ENCODE data around the gene FBN2.
"Not testable (repeated sequence)": the region's sequence is repeated elsewhere in the genome, so short reads cannot be mapped to it uniquely, and the experiment has no call there.

The FBN2 gene

GRCh38 chr5:128424646-128425045, 113.4 kb downstream of the FBN2 start:
- no peak for DNase-seq (ENCODE audit: low spot score)

DNA sequence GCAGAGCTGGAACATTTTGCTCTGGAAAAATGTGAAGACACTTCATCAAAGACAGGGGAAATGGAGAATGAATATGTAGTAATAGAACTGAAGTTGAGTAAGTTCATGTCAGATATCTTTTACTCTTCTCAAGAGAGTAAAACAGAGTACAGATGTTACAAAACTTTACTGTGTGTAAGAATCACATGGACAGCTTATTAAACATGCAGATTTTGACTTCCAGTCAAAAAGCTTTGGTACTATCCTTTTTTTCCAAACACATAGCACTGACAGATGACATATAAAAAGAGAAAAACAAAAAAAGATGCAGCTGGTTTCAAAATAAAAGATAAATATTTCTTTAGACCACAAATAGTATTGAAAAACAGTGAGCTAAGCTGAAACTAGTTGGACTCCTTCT, 115.4 kb downstream of the FBN2 start:
- DNase-seq (ENCODE audit: low spot score) = no peak

- no peak for DNase-seq (ENCODE audit: low spot score)
Measured at GRCh38 chr5:128414469-128414868, 123.6 kb downstream of the FBN2 start.

- no peak for DNase-seq (ENCODE audit: low spot score)
Measured at GRCh38 chr5:128413356-128413755, 124.7 kb downstream of the FBN2 start.

GRCh38 chr5:128412145-128412930, 125.7 kb downstream of the FBN2 start:
- no peak for DNase-seq (ENCODE audit: low spot score)

GRCh38 chr5:128409166-128409800, 128.8 kb downstream of the FBN2 start:
- no peak for DNase-seq (ENCODE audit: low spot score)

DNA sequence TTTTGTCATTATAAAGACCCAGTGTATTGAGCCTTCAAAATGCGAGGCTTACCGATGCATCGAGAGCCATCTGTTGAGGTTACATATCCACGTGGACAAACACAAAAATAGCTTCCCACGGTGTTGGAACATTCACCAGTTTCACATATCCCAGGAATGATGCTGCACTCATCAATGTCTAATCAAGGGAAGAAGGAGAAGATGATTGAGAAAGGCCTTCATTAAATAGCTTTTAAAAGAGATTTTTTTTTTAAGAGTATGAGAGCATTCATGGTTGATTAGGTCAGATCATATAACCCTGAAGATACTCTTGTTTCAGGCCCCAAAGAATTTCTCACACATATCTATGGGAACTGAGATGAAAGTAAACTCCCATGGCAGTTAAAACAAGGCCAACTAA, 129.4 kb downstream of the FBN2 start:
- no peak for DNase-seq (ENCODE audit: low spot score)

- no peak for DNase-seq (ENCODE audit: low spot score)
Measured at GRCh38 chr5:128407944-128408343, 130.1 kb downstream of the FBN2 start.

- no peak for DNase-seq (ENCODE audit: low spot score)
Measured at GRCh38 chr5:128406803-128407202, 131.2 kb downstream of the FBN2 start.

DNA sequence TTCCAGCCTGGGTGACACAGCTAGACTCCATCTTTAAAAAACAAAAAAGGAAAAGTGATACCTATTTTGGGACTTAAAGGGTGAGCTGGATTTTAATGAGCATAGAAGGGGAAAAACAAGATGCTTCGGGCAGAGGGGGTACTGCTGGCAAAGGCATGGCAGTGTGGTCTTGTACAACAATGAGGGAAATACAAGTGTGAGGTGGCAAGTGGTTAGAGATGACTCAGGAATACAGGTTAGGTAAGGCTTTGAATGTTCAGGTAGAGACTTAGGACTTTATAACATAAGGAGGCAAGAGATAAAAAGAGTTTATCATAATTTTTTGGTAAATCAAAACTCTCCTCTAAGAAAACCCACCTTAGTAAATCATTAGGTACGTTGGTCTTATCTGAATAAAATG, 132.9 kb downstream of the FBN2 start:
- no peak for DNase-seq (ENCODE audit: low spot score)

- no peak for DNase-seq (ENCODE audit: low spot score)
Measured at GRCh38 chr5:128403333-128403732, 134.7 kb downstream of the FBN2 start.

- DNase-seq (ENCODE audit: low spot score) = no peak
Measured at GRCh38 chr5:128402506-128402905, 135.5 kb downstream of the FBN2 start.

- DNase-seq (ENCODE audit: low spot score) = not testable (repeated sequence)
Measured at GRCh38 chr5:128400766-128401165, 137.3 kb downstream of the FBN2 start.

GRCh38 chr5:128399111-128399510, 138.9 kb downstream of the FBN2 start:
- no peak for DNase-seq (ENCODE audit: low spot score)

- DNase-seq (ENCODE audit: low spot score) = no peak
Measured at GRCh38 chr5:128397876-128398275, 140.2 kb downstream of the FBN2 start.

DNA sequence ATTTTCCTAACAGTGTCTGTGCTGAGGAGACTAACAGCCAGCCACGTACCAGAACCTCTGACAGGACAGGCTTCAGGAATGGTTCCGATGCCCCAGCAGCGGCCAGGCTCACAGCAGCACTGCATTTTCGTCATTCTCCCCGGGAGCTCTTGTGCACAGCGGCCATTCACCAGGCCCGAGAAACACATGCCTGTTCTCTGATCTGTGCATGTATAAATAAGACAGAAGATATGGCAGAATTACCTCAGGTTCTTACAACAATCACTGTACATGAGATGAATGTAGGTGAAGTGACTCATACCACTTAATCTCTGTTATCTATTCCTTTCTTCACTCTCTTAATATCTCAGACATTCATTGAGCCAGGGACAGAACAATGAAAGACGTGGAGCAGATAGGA, 143.0 kb downstream of the FBN2 start:
- no peak for DNase-seq (ENCODE audit: low spot score)

- no peak for DNase-seq (ENCODE audit: low spot score)
Measured at GRCh38 chr5:128384068-128384467, 154.0 kb downstream of the FBN2 start.

DNA sequence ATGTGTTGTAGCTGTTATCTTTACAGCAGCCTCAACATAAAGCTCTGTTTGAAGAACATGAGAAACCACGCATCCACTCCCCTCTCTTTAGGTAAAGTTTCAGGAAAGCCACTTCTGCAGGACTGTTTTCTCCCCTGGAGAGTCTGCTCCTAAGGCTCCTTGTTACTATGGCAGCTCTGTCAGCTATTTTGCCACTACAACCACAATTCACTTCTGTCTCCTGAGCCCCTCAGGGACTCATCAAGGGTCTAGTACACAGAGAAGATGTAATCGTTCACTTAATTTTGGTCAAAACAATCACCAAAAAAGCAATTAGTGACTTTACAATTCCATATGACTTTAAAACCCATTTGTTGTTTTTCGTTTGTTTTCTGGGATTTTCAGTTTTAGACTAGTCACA, 157.7 kb downstream of the FBN2 start:
- no peak for DNase-seq (ENCODE audit: low spot score)

DNA sequence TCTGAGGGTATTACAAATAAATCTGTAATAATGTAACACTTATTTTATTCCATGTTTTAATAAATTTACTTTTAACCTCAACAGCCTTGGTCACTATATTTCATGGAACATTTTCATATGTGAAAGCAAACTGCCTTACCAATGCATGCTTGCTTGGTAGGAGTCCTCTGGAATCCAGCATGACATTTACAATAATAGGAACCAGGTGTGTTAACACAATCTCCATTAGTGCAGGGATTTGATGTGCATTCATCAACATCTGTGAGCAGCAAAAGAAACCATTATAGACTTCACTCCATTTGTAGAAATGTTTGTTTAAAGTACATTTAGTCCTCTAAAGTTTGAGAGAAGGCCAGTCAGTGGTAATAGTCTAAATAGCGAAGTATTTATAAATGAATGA, 159.4 kb downstream of the FBN2 start:
- no peak for DNase-seq (ENCODE audit: low spot score)

GRCh38 chr5:128378196-128378595, 159.8 kb downstream of the FBN2 start:
- DNase-seq (ENCODE audit: low spot score) = no peak

DNA sequence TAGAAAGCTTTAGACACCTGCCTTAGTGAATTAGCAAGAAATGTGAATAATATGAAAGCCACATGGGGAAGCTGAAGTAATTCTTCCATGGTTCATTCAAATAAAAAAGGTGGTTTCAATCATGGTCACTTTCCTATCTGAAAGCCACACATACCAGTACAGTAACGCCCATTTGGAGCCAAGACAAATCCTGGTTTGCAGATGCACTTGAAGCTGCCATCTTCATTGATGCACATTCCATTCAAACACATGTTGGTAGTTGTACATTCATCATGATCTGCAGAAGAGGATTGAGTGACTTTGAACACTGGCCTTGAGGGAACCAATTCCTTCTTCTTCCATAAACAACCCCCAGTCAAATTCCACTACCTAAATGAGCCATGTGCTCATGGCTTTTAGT, 161.5 kb downstream of the FBN2 start:
- DNase-seq (ENCODE audit: low spot score) = no peak

DNA sequence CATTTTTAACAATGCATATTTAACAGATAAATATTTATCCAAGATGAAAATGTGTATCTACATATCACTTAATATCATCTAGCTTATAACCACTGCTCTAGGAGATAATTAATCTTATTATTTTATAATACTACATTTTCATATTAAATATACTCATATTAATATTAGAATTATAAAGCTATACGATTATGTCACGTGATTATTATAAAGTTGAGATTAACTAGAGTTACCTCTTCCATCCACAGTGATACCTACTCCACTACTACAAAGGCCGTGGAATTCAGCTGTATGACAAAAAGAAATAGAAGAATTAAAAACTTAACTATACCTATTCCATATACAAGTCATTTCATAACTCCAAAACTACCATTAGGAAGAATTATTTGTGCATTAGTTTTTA, 171.9 kb downstream of the FBN2 start:
- no peak for DNase-seq (ENCODE audit: low spot score)

GRCh38 chr5:128362370-128362769, 175.7 kb downstream of the FBN2 start:
- no peak for DNase-seq (ENCODE audit: low spot score)

GRCh38 chr5:128358826-128359225, 179.2 kb downstream of the FBN2 start:
- no peak for DNase-seq (ENCODE audit: low spot score)
